Measurements from ENCODE around the gene OR5M8.

OR5M8 gene

DNA sequence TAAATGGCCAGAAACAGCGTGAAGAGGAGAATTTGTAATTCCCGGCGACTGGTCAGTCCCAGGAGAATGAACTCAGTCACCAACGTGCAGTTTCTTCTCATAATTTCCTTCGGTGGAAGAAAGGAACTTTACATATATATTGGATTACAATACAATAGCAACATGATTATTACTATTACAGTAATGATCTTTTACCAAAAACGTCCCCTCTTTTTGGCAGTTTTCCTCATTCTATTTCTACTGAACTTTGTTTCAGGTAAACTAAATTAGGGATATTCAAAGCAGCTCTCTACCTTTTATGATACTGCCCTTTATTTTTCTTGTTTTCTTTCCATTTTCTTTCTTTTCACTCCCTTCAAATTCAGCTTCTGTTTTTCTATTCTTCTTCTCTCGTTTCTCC, at the start of gene OR5M8:
OR5M8 (minus strand) TSS at position 101 of the 400 bp plus-strand sequence; CDS start at position 101, 0 bp downstream.
- DNase-seq (ENCODE audit: low read depth in 2 of 2), result no peak

DNA sequence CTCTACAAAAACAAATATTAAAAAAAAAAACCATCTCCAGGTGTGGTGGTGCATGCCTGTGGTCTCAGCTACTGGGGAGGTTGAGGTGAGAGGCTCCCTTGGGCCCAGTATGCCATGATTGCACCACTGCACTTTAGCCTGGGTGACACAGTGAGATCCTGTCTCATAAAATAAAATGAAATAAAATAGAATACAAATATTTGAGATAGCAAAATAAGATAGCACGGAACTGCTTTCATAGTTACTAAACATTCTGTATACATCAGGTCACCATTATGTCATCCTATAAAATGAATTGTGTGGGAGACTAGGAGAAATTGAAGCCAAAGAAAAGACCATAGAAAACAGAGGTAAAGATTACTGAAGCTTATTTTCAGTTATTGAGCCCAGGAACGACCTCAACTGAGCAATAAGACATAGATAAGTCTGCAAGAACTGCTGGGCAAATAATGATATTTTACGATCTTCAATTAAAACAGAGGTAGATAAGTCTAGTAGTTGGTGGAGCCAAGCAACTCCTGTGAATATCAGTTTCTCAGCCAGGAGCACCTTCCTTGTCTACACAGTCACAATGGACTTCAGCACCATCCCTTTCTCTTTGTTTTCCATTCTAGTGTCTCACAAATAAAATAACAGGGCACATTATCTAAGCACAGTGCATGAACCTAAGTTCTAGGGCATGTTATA, 42.0 kb upstream of the OR5M8 start:
- no peak for DNase-seq (ENCODE audit: low read depth in 2 of 2)

DNA sequence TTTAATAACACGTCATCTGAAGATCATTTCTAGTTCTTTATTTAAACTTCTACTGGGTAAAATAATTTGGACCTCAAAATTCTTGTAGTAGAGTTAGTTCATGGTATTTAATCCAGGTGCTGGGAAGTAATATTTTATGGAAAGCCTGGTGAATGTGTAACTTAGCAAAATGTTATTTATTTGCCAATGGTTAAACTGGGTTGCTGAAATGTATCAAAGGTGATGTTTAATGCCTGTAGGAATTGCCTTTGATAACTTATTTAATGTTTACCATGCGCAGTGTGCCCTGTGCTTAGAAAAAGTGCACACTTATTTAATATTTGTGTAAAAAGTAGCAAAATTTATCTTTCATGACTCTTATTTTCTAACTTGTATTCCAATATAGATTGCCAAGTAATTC, 40.7 kb upstream of the OR5M8 start:
- DNase-seq (ENCODE audit: low read depth in 2 of 2), result no peak

DNA sequence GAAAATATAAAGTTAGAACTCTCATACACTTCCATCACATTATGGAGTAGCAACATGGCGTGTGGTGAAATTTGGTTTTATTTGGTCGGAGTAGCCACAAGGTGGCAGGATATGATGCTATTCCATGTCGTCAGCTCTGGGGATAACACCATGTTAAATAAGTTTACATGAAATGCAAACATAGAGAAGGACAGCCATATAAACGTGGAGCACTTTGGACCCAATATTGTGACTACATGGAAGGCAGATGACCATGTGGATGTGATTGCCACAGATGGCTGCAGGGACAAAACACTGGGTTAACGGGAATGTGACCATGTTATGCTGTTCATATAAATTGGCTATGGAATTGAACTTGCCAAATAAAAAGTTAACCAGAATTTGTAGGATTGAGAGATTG, 30.8 kb upstream of the OR5M8 start:
- no peak for DNase-seq (ENCODE audit: low read depth in 2 of 2)

DNA sequence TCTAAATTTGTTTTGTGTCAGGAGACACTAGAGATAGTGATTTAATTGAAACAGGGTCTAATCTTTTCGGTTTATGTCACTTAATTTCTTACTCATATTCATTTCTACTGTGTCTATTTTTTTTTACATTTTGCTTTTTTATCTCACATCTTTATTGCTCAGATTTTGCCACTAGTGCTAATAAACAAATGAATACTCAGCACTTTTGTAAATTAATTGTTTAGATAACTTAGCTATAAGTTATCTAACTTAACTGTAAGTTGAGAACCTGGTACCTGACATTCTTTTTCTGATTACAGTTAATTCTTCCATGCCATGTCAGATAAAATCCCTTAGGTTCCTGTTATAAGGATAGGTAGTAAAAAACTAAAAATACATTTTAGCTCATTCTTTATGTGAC, 22.1 kb upstream of the OR5M8 start:
- no peak for DNase-seq (ENCODE audit: low read depth in 2 of 2)

DNA sequence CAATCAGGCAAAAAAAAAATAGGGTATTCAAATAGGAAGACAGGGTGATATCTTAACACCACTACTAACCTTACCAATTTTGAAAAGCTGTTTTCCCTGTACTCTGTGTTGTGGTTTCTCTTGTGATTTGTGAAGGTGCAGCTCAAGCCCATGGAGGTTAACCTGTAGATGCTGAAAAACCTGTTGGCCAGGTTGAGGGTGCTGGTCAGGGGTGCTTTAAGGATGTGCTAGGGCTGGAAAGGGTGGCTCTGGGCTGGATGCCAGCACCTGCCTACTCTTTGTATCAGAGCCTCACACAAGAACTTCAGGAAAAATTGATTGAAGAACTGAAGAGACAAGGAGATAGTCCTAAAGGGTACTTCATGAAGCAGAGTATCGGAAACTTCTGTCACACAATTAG, 18.3 kb upstream of the OR5M8 start:
- DNase-seq (ENCODE audit: low read depth in 2 of 2), result no peak

DNA sequence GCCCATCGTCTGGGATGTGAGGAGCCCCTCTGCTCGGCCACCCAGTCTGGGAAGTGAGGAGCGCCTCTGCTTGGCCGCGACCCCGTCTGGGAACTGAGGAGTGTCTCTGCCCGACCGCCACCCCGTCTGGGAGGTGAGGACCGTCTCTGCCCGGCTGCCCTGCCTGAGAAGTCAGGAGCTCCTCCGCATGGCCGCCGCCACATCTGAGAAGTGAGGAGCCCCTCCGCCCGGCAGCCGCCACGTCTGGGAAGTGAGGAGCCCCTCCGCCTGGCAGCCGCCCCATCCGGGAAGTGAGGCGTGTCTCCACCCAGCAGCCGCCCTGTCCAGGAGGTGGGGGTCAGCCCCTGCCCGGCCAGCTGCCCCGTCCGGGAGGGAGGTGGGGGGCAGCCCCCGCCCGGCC, 5.8 kb upstream of the OR5M8 start:
- DNase-seq (ENCODE audit: low read depth in 2 of 2), result no peak

DNA sequence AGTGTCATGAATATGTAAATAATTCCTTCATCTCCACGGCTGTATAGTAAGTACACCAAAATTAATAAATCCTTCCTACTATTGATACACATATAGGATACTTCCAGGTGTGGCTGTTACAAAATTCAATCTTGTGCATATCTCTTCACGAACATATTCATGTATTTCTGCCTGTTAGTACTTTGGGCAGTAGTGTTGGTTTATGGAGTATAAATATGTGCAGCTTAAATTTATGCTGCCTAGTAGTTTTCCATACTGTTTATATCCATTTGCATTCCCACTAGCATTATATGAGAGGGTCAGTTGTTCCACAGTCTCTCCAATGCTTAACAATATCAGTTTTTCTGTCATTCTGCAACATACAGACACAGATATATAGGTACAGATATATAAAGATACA, 3.9 kb upstream of the OR5M8 start:
- DNase-seq (ENCODE audit: low read depth in 2 of 2), result no peak

DNA sequence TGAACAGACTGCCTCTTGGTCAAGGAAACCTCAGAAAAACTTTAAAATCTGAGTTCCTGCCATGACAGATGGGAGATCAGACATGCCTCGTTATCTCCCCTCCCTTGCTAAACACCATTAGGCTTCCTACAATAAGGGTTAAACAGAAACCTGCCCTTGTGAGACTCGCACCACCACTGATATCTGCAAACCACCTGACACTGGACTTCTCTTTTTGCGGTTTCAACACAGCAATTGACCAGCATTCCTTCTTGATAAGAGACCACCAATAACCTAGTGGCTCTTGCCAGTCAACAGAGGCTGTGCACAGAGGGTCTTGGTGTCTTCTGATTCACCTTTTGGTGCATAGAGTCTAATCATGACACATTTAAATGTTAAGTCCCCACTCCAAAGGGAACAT, 4.4 kb downstream of the OR5M8 start:
- DNase-seq (ENCODE audit: low read depth in 2 of 2), result no peak

DNA sequence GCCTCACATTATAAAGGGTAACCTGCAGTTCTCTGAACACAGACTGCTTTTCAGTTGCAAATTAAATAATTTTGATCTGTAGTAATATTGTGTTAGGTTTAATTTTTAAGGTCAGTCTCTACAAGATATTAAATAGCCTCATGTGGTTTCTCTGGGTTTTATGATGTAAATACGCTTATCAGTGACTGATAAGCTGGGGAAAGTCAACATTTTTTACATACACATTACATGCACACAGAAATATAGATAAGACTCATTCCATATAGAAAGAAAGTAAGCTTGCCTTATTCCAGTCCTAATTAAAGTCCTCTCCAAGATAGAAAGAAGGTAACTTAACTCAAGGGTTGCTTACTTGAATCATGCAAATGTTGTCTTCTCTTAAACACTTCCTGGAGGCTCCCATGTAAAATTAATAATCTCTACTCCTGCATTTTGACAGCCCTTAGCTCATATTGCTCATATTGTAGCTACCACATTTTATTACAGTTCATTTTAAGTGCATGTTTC, 16.4 kb downstream of the OR5M8 start:
- DNase-seq (ENCODE audit: low read depth in 2 of 2), result no peak

DNA sequence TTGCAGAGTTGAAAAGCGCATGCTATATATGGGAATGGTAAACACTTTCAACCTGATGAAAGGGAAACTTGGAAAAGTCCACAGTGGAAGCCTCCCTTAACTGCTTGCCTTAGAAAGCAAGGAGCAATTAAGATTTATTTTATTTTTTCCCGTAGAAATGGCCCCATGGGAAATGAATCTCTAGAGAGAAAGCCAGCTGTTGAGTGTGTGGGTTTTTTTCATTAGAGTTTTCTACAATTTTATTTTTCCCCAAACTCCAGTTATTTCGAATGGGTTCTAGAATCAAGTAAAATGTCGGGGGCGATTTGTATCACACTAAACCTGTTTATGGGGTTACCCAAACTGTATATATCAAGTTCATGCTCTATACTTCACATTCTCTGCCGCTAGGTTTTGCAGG, 17.9 kb downstream of the OR5M8 start, which contains the start of gene OR5M3:
OR5M3 (minus strand) TSS at position 101 of the 400 bp plus-strand sequence. CDS start 2,855 bp downstream, outside the sequence.
- DNase-seq (ENCODE audit: low read depth in 2 of 2), result no peak

DNA sequence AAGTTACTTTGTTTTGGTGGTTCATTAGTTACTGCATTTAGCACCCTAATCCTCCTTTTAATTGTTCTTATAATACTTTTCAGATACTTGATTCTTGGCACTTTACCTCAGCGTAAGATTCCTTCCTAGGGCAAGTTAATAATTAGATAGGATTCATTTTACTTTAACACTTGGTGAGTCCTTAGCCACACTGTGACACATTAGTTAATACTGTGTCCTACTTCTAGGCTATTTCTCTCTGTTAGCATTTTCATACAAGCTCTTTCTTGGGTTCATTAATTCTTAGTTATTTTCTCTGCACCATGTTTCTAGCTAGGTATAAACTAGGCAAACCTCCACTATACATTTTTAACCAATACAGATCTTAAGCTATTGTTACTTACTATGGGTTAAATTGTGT, 34.1 kb downstream of the OR5M8 start:
- no peak for DNase-seq (ENCODE audit: low read depth in 2 of 2)

DNA sequence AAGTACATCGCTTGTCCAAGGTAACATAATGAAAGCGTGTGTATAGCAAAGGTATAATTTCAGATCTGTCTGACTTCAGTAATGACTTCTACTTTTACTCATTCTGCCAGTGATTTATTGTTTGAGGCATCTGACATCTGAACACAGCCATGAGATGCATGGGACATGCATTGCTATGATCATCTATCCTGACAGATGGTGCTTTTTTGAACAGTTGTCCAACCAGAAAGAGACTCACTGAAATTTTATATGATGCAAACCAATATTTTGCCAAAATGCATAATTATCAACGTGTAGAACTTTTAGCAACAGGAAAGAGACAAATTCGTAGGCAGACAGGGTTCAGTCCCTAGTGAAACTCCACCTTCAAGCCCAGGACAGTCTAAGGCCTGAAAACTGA, 37.6 kb downstream of the OR5M8 start:
- no peak for DNase-seq (ENCODE audit: low read depth in 2 of 2)
